Activated CD8-positive, alpha-beta memory T cell treated with anti-CD3 and anti-CD28 coated beads, Interleukin-2, amount 50 U/mL, for 24 hours (primary cell): ENCODE measurements around the gene ZSWIM4.
"Not testable (repeated sequence)": the region's sequence is repeated elsewhere in the genome, so short reads cannot be mapped to it uniquely, and the experiment has no call there.

Experiments used
- DNase-seq: peaks from one replicate; pipeline ENCODE4 v3.0.0-alpha.2; 2020; ENCODE audit errors: extremely low read depth

ZSWIM4 gene

GRCh38 chr19:13778398-13778797, 16.8 kb upstream of the ZSWIM4 start:
- no peak for DNase-seq

GRCh38 chr19:13778847-13779246, 16.4 kb upstream of the ZSWIM4 start:
- no peak for DNase-seq

GRCh38 chr19:13779794-13780193, 15.4 kb upstream of the ZSWIM4 start:
- not testable (repeated sequence) for DNase-seq

GRCh38 chr19:13781547-13781946, 13.7 kb upstream of the ZSWIM4 start:
- DNase-seq, result no peak

- no peak for DNase-seq
Observed at GRCh38 chr19:13782537-13782936, 12.7 kb upstream of the ZSWIM4 start.

- no peak for DNase-seq
Observed at GRCh38 chr19:13783565-13784500, 11.4 kb upstream of the ZSWIM4 start.

- DNase-seq, result peak; percentile 36
Observed at GRCh38 chr19:13784731-13785452, 10.4 kb upstream of the ZSWIM4 start.

- no peak for DNase-seq
Observed at GRCh38 chr19:13788991-13789390, 6.3 kb upstream of the ZSWIM4 start.

GRCh38 chr19:13790354-13790753, 4.9 kb upstream of the ZSWIM4 start:
- no peak for DNase-seq

GRCh38 chr19:13793317-13793716, 1.9 kb upstream of the ZSWIM4 start:
- not testable (repeated sequence) for DNase-seq

GRCh38 chr19:13794398-13794756, 866 bp upstream of the ZSWIM4 start:
- no peak for DNase-seq

- DNase-seq, result no peak
Observed at GRCh38 chr19:13795595-13796300, 505 bp downstream of the ZSWIM4 start.

DNA sequence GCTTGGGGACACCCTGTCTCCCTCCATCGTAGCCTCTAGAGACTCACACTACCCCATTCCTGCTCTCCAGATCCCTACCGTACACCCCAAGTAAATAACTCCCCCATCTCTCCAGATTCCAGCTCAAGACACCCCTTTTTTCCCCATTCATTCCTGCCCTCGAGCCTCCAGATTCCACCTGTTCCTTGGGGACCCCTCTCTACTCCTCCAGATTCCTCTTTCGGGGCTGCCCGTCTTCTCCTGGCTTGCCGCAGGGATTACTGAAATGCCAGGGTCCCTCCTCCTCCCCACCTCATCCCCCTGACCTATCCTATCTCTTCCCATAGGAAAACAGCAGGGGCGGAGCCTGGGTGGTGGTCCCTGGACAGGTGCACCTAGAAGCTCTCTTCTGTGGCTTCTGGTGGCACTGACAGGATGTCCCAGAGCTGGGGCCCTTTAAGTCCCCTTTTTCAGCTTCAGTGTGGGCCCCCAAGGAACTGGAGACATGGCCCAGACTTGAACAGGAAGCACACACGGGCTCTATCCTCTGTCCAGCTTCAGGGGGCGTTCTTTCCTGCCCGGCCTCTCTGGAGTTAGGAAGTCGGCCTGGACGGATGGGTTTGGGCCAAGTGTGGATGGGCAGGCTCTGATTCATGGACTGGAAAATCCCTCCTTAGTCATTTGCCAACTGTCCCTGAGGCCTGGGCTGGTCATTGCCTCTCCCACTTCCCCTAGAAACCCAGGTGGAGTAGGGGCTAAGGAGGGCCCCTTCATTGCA, 1.2 kb downstream of the ZSWIM4 start:
- no peak for DNase-seq

GRCh38 chr19:13797058-13797440, 1.8 kb downstream of the ZSWIM4 start:
- no peak for DNase-seq

DNA sequence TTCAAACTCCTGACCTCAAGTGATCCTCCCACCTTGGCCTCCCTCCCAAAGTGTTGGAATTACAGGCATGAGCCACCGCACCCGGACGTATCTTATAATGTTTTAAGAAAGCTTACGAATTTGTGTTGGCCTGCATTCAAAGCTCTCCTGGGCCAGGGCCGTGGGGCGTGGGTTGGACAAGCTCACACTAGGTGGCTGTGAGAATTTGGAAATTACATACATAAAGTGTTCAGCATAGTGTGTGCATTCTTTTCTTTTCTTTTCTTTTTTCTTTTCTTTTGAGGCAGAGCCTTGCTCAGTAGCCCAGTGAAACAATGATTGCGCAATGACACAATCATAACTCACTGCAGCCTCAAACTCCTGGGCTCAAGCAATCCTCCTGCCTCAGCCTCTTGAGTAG, 2.6 kb downstream of the ZSWIM4 start:
- DNase-seq, result no peak

DNA sequence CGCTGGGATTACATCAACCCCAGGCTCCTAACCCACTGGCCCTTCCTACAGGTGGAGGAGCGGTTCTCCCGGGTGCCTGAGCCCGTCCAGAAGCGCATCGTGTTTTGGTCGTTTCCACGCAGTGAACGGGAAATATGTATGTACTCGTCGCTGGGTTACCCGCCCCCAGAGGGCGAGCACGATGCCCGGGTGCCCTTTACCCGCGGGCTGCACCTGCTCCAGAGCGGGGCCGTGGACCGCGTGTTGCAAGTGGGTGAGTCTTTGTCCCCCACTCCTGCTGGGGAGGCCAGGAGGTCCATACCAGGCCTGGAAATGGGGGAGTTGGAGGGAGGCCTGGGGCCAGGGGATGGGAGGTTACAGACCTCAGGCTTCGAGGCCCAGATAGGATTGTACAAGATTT, 4.4 kb downstream of the ZSWIM4 start:
- no peak for DNase-seq

DNA sequence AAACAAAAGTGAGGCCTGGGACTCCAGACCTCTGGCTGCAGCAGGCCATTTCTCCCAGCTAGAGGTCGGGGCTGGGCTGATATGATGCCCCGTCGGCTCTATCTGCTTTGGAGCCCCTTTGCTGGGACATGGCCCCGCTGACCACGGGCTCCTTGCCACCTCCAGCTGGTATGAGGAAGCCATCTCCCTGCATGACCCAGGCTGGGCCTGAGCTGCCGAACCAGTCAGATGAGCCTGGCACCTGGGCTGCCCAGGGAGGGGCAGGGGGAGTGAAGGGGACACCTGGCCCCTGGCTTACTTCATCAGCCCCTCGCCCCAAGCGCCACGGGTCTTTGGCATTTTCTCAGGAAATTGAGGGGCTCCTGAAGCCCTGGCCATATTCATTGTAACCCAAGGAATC, 7.8 kb downstream of the ZSWIM4 start:
- no peak for DNase-seq

GRCh38 chr19:13804830-13805683, 9.8 kb downstream of the ZSWIM4 start:
- no peak for DNase-seq

GRCh38 chr19:13806728-13807127, 11.5 kb downstream of the ZSWIM4 start:
- no peak for DNase-seq

DNA sequence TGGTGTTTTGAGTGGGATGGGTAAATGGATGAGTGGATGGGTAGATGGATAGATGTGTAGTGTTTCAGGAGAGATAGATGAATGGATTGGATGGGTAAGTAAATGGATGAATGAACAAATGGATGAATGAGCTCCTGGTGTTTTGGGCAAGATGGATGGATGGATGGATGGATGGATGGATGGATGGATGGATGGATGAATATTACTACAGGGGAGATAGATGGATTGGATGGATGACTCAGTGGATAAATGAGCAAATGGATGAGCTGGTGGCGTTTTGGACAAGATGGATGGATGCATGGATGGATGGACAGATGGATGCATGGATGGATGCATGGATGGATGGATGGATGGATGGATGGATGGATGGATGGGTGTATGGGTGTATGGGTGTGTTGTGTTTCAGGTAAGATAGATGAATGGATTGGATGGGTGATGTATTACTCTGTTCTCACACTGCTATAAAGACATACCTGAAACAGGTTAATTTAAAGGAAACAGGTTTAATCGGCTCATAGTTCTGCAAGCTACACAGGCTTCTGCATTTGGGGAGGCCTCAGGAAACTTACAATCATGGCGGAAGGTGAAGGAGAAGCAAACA, 12.3 kb downstream of the ZSWIM4 start:
- DNase-seq, result no peak
